Fibroblast of skin of right quadriceps (primary cell): ENCODE data around the gene NCKAP5.

Experiments
- DNase-seq: peaks from one replicate; pipeline ENCODE4 v3.0.0-alpha.2; 2013

Gene NCKAP5

GRCh38 chr2:133314795-133315194, 253.5 kb downstream of the NCKAP5 start:
- DNase-seq, result no peak

- DNase-seq, result no peak
Measured at GRCh38 chr2:133312038-133312729, 256.1 kb downstream of the NCKAP5 start.

- DNase-seq, result no peak
Measured at GRCh38 chr2:133306236-133306635, 262.0 kb downstream of the NCKAP5 start.

GRCh38 chr2:133304344-133304743, 263.9 kb downstream of the NCKAP5 start:
- no peak for DNase-seq

- peak; percentile 48 for DNase-seq
Measured at GRCh38 chr2:133303150-133303549, 265.1 kb downstream of the NCKAP5 start.

GRCh38 chr2:133296401-133296800, 271.9 kb downstream of the NCKAP5 start:
- no peak for DNase-seq

GRCh38 chr2:133293544-133294353, 274.5 kb downstream of the NCKAP5 start:
- DNase-seq, result no peak

- DNase-seq, result no peak
Measured at GRCh38 chr2:133292259-133292658, 276.0 kb downstream of the NCKAP5 start.

GRCh38 chr2:133287709-133288108, 280.6 kb downstream of the NCKAP5 start:
- DNase-seq, result peak; percentile 66

- peak; percentile 31 for DNase-seq
Measured at GRCh38 chr2:133286326-133286922, 281.8 kb downstream of the NCKAP5 start.

- DNase-seq, result no peak
Measured at GRCh38 chr2:133273031-133273430, 295.2 kb downstream of the NCKAP5 start.

GRCh38 chr2:133271105-133271504, 297.2 kb downstream of the NCKAP5 start:
- DNase-seq, result no peak

GRCh38 chr2:133270550-133270949, 297.7 kb downstream of the NCKAP5 start:
- no peak for DNase-seq

- no peak for DNase-seq
Measured at GRCh38 chr2:133266926-133267590, 301.2 kb downstream of the NCKAP5 start.

GRCh38 chr2:133266041-133266925, 302.0 kb downstream of the NCKAP5 start:
- DNase-seq, result peak; percentile 17

GRCh38 chr2:133265432-133265949, 302.8 kb downstream of the NCKAP5 start:
- no peak for DNase-seq

- no peak for DNase-seq
Measured at GRCh38 chr2:133264989-133265401, 303.3 kb downstream of the NCKAP5 start.

GRCh38 chr2:133262893-133263292, 305.4 kb downstream of the NCKAP5 start:
- peak; percentile 29 for DNase-seq

GRCh38 chr2:133255360-133255759, 312.9 kb downstream of the NCKAP5 start:
- no peak for DNase-seq

GRCh38 chr2:133253793-133254192, 314.5 kb downstream of the NCKAP5 start:
- DNase-seq, result no peak

GRCh38 chr2:133252780-133253355, 315.4 kb downstream of the NCKAP5 start:
- DNase-seq, result no peak

- no peak for DNase-seq
Measured at GRCh38 chr2:133249362-133249761, 318.9 kb downstream of the NCKAP5 start.
